Neutrophil (primary cell): ENCODE data around the gene AMBP.

ENCODE experiments used
- H3K27ac ChIP-seq: fragments of 200-600 bp; sonication (generic); 2 replicates; pipeline ENCODE4 v1.5.1; 2016; ENCODE audit warnings: mild to moderate bottlenecking, moderate library complexity
- H3K27me3 ChIP-seq: fragments of 200-600 bp; sonication (generic); 2 replicates; pipeline ENCODE4 v1.6.0; 2016; ENCODE audit warnings: mild to moderate bottlenecking
- H3K36me3 ChIP-seq: fragments of 200-600 bp; sonication (generic); 2 replicates; pipeline ENCODE4 v1.5.1; 2017
- H3K4me1 ChIP-seq, 2 experiments: fragments of 200-600 bp in 1 of 2; sonication (generic) in 1 of 2; 1 replicate in 1 of 2; 2 replicates in 1 of 2; pipeline versions ENCODE4 v1.5.1 to v1.6.1; 2013 to 2016; ENCODE audit warnings: low read depth in 1 of 2, low read length in 1 of 2, mild to moderate bottlenecking in 1 of 2, moderate library complexity in 1 of 2; ENCODE audit not compliant: control insufficient read depth in 1 of 2, insufficient read depth in 1 of 2
- H3K4me3 ChIP-seq, 2 experiments: fragments of 200-600 bp in 1 of 2; sonication (generic) in 1 of 2; 1 replicate in 1 of 2; 2 replicates in 1 of 2; pipeline ENCODE4 v1.5.1; 2013 to 2016; ENCODE audit warnings: low read depth in 1 of 2, low read length in 1 of 2, mild to moderate bottlenecking in 1 of 2, moderate library complexity in 1 of 2
- H3K9me3 ChIP-seq: fragments of 200-600 bp; sonication (generic); 2 replicates; pipeline ENCODE4 v1.5.1; 2016
- TF ChIP-seq, protein P1 (sequence below): fragments of 200-600 bp; sonication (generic); IDR thresholded peaks from 2 replicates; pipeline ENCODE4 v1.5.1; 2016; ENCODE audit warnings: antibody characterized with exemption

The AMBP gene

DNA sequence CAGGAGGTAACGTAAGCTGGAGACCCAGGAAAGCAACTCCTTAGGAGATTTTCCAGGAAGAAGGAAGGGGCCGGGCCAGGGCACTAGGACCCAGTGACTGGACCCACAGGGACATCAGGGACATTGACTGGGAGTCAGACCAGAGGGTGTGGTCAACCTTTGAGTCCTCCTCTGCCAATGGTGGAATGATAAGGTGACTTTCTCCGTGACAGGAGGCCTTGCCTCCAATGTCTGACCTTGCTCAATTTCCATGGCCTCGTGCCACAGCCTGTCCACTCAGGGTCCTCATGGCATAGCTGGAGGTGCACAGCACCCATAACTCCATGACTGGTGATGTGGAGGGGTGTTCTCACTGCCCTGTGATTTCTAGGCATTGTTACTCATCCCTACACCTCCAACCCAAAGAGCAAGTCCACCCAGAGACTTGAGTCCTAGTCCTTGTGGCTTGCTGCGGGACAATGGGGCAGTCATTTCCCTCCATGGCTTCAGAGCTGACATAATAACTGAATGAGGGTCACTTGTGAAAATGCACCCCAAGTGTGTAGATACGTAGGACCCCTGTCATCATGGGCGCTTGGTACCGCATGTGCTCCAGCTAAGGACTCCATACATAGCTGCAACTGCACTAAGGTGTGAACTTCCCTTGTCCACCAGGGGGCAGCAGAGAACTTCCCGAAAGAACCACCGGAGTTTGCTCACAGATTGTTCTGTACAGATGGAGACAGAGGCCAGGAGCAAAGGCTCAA is 4.1 kb upstream of the AMBP start:
- TF ChIP-seq, protein P1, sequence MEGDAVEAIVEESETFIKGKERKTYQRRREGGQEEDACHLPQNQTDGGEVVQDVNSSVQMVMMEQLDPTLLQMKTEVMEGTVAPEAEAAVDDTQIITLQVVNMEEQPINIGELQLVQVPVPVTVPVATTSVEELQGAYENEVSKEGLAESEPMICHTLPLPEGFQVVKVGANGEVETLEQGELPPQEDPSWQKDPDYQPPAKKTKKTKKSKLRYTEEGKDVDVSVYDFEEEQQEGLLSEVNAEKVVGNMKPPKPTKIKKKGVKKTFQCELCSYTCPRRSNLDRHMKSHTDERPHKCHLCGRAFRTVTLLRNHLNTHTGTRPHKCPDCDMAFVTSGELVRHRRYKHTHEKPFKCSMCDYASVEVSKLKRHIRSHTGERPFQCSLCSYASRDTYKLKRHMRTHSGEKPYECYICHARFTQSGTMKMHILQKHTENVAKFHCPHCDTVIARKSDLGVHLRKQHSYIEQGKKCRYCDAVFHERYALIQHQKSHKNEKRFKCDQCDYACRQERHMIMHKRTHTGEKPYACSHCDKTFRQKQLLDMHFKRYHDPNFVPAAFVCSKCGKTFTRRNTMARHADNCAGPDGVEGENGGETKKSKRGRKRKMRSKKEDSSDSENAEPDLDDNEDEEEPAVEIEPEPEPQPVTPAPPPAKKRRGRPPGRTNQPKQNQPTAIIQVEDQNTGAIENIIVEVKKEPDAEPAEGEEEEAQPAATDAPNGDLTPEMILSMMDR, result peak; percentile 72
- no peaks in the 10 kb centered on the region for H3K27me3 ChIP-seq

DNA sequence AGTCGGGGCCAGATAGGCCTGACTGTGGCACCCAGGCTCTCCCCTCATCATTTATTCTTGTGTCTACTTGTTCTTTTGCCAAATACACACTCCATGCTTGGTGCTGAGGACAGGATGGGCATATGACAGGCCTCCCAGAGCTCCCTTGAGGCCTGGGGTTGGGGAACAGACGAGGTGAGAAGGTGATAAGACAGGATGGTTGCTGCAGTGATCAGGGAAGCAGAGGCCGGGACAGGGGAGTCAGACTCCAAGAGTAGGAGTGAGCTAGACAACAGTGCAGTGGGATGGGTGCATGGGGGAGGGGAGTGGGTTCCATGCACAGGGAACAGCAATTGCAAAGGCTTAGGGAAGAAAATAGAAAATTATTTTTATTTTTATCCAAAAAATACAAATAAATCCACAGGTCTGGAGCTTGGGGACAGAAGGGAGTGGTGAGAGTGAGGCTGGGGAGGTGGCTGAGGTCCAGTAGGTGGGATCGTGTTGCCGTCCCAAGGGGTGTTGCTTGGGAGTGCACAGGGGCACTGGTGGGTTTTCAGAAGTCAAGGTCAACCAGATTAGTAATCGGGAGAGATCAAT is 3.4 kb upstream of the AMBP start:
- no peaks in the 10 kb centered on the region for H3K4me1 ChIP-seq
- TF ChIP-seq, protein P1, result no peak
- H3K36me3 ChIP-seq, result no peaks in the 10 kb centered on the region
- no peak overlapping the region for H3K4me3 ChIP-seq
- peaks cover 3% of the 10 kb centered on the region for H3K27me3 ChIP-seq
- no peak overlapping the region for H3K27ac ChIP-seq
- H3K9me3 ChIP-seq, result no peaks in the 10 kb centered on the region

More for the DNA sequence above, 4.1 kb upstream of the AMBP start:
- Histone ChIP-seq H3K36me3 (no peaks in the 10 kb centered on the region), H3K9me3 (no peaks in the 10 kb centered on the region), H3K27ac (no peak overlapping the region), H3K4me1 (no peaks in the 10 kb centered on the region), H3K4me3 (no peak overlapping the region)

DNA sequence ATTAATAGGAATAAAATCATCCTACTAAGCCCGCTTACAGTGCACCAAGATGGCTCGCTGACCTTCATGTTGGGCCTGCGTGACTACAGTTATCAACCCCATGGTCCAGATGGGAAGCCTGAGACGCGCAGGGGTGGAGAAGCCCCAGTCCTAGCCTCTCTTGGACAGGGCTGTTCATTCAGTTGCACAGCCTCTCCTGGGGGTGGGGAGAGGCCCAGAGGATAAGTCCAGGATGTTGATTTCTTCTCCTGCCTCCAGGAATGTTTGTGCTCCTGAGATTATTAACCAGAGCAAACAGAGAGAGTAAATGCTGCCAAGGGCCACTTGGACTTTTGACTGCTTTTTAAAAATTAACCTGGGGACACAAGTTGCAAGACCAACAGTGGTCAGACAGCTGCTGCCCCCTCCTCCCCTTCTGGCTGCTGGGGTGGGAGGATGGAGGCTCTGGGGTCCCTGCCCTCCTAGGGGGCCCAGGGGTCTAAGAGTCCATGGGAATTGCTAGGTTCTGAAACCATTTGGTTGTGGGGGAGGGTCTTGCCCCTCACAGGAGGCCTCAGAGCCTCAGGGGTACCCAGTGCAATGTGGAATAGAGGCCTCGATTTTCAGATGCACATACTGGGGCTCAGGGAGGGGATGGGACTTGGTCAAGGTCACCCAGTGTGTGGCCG is 2.8 kb upstream of the AMBP start:
- Histone ChIP-seq H3K4me1 (no peaks in the 10 kb centered on the region), H3K9me3 (no peaks in the 10 kb centered on the region), H3K27ac (no peak overlapping the region), H3K4me3 (no peak overlapping the region), H3K27me3 (peaks cover 10% of the 10 kb centered on the region), H3K36me3 (no peaks in the 10 kb centered on the region)
- TF ChIP-seq, protein P1, result no peak

DNA sequence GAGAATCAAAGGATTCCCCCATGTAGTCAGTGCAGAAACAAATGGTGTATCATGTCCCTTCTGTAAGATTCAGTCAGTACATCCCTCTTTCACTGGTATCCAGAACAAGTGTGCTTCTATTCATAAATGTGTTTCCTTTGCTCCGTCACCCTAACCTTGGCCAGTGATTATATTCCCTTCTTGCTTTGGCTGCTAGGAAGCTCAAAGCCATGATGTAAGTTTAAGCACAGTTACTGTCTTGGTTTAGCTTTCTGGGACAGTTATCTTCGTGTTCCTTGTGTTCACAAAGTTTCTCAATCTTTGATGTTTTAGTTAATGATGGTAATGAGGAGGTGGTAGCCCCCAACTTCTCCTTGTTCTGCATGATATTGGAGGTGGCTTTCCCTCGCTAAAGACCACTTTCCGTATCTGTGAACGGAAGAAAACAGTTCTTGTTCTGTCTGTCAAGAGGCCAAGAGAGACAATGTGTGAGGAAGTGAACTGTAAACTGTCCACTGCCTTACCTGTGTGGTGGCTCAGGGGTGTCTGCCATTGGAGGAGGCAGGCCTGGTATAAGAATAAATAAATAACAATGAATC is 2.2 kb upstream of the AMBP start:
- H3K4me1 ChIP-seq, result no peaks in the 10 kb centered on the region
- H3K27ac ChIP-seq, result no peak overlapping the region
- H3K27me3 ChIP-seq, result peaks cover 16% of the 10 kb centered on the region
- TF ChIP-seq, protein P1, result no peak
- no peaks in the 10 kb centered on the region for H3K36me3 ChIP-seq
- no peak overlapping the region for H3K4me3 ChIP-seq
- no peaks in the 10 kb centered on the region for H3K9me3 ChIP-seq

DNA sequence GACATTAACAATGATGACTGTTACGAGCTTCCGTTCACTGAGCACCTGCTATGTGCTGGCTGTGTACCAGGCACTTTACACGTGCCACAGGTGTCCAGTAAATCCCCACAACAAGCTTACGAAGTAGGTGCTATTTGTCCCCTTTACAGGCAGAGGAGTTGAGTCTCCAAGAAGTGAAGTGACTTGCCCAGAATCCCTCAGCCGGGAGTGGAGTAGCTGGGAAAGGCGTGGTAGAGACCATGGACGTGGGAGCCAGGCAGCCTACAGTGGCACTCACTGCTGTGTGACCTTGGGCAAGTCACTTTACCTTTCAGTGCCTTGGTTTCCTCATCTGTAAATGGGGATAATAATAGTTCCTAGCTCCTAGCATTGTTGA is 669 bp upstream of the AMBP start:
- TF ChIP-seq, protein P1, result no peak
- Histone ChIP-seq H3K36me3 (no peaks in the 10 kb centered on the region), H3K4me3 (no peak overlapping the region), H3K9me3 (no peaks in the 10 kb centered on the region), H3K4me1 (no peaks in the 10 kb centered on the region), H3K27me3 (peaks cover 22% of the 10 kb centered on the region), H3K27ac (no peak overlapping the region)
